ENCODE results near the gene S100PBP. TPM values are rescaled to one million over a fixed set of nuclear protein-coding genes. Genes with fewer than 3 reads are reported as not detected.

S100PBP gene
- total RNA-seq, 4 donors from 2014 or later = 44.3 to 178 (median 58.1) TPM

GRCh38 chr1:32898056-32898455 is 80.6 kb downstream of the S100PBP start:
- Histone ChIP-seq H3K4me1 (peaks cover 0 to 27% (median 3%) of the 10 kb centered on the region in 4 donors), H3K36me3 (peaks cover 0 to 11% (median 0%) of the 10 kb centered on the region in 3 donors), H3K27ac (no peak overlapping the region), H3K9me3 (no peaks in the 10 kb centered on the region), H3K4me3 (no peak overlapping the region), H3K27me3 (no peaks in the 10 kb centered on the region)
- TF ChIP-seq POLR2A (IDR thresholded peaks at IDR 0.05) (no peak), CTCF (IDR thresholded peaks at IDR 0.05) (no peak)
- DNase-seq = no peak

- DNase-seq = no peak
- TF ChIP-seq POLR2A (IDR thresholded peaks at IDR 0.05) = no peak
- no peak for TF ChIP-seq CTCF (IDR thresholded peaks at IDR 0.05)
- no peaks in the 10 kb centered on the region for H3K9me3 ChIP-seq
- H3K4me1 ChIP-seq = peaks cover 0 to 18% (median 1%) of the 10 kb centered on the region in 4 donors
- peaks cover 0 to 11% (median 0%) of the 10 kb centered on the region in 3 donors for H3K36me3 ChIP-seq
- H3K27me3 ChIP-seq = no peaks in the 10 kb centered on the region
- peak overlapping the region in 1 of 4 donors; percentile 14 for H3K4me3 ChIP-seq
- peak overlapping the region in 1 of 4 donors; percentile 30 for H3K27ac ChIP-seq
Observed at GRCh38 chr1:32898958-32899357, 81.5 kb downstream of the S100PBP start.

GRCh38 chr1:32899586-32900296 is 82.3 kb downstream of the S100PBP start:
- DNase-seq = no peak
- H3K36me3 ChIP-seq = peaks cover 0 to 11% (median 0%) of the 10 kb centered on the region in 3 donors
- H3K27me3 ChIP-seq = no peaks in the 10 kb centered on the region
- H3K9me3 ChIP-seq = no peaks in the 10 kb centered on the region
- H3K27ac ChIP-seq = peak overlapping the region in 2 of 4 donors; percentile 54 to 86
- peaks cover 0 to 10% (median 1%) of the 10 kb centered on the region in 4 donors for H3K4me1 ChIP-seq
- H3K4me3 ChIP-seq = peak overlapping the region in 3 of 4 donors; percentile 56 to 96 (median 80)
- TF ChIP-seq POLR2A (IDR thresholded peaks at IDR 0.05) = peak in 1 of 2 donors; percentile 11
- TF ChIP-seq CTCF (IDR thresholded peaks at IDR 0.05) = no peak

GRCh38 chr1:32900371-32900955 is 83.0 kb downstream of the S100PBP start:
- Histone ChIP-seq H3K27me3 (no peaks in the 10 kb centered on the region), H3K36me3 (peaks cover 0 to 5% (median 0%) of the 10 kb centered on the region in 3 donors), H3K27ac (peak overlapping the region; percentile 0 to 97 (median 85)), H3K9me3 (no peaks in the 10 kb centered on the region), H3K4me1 (peaks cover 0 to 6% (median 1%) of the 10 kb centered on the region in 4 donors), H3K4me3 (peak overlapping the region; percentile 56 to 96 (median 70))
- TF ChIP-seq CTCF (IDR thresholded peaks at IDR 0.05) (no peak), POLR2A (IDR thresholded peaks at IDR 0.05) (no peak)
- DNase-seq = no peak

GRCh38 chr1:32900956-32901822 is 83.7 kb downstream of the S100PBP start, which contains the start of gene TMEM54:
Gene TMEM54 (minus strand): TSS chr1:32901389. CDS start chr1:32901238, 151 bp downstream.
- peak in 2 of 3 donors; percentile 78 to 89 for DNase-seq
- Histone ChIP-seq H3K9me3 (no peaks in the 10 kb centered on the region), H3K4me3 (peak within 1 kb of the TSS; percentile 56 to 96 (median 70)), H3K27me3 (no peaks in the 10 kb centered on the region), H3K4me1 (peaks cover 0 to 6% (median 1%) of the 10 kb centered on the region in 4 donors), H3K27ac (peak within 1 kb of the TSS; percentile 0 to 97 (median 85)), H3K36me3 (peaks cover 0 to 3% (median 0%) of the 10 kb centered on the region in 3 donors)
- TF ChIP-seq POLR2A (IDR thresholded peaks at IDR 0.05) = peak; percentile 27 to 55
- TF ChIP-seq CTCF (IDR thresholded peaks at IDR 0.05) = peak in 3 of 6 experiments; percentile 21 to 40 (median 28)

Measured in Peyer's patch (tissue), 4 donors.